HG03378 (cell line): ENCODE data around the gene CTSD.
"Not testable (repeated sequence)": the region's sequence is repeated elsewhere in the genome, so short reads cannot be mapped to it uniquely, and the experiment has no call there.

ENCODE experiments used
- ATAC-seq: cut with Tn5 transposase; IDR thresholded peaks from one replicate; pipeline ENCODE4 v1.9.1; 2021; ENCODE audit warnings: mild to moderate bottlenecking, moderate library complexity; ENCODE audit not compliant: unreplicated experiment

Gene CTSD

DNA sequence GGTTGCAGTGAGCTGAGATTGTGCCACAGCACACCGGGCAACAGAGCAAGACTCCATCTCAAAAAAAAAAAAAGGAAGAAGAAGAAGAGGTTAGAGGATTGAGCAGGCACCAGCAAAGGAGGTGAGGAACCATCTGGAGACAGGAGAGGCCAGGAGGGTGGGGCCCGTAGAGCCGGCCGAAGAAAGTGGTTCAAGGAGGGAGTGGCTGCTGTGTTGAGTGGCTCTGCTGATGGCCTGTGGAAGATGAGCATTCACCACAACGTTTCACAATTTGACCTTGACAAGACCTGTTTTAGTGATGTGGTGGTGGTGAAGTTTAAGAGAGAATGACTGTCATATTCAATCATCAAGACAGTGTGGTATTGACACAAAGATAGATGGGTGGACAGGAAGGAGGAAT, 6.8 kb upstream of the CTSD start:
- no peak for ATAC-seq

DNA sequence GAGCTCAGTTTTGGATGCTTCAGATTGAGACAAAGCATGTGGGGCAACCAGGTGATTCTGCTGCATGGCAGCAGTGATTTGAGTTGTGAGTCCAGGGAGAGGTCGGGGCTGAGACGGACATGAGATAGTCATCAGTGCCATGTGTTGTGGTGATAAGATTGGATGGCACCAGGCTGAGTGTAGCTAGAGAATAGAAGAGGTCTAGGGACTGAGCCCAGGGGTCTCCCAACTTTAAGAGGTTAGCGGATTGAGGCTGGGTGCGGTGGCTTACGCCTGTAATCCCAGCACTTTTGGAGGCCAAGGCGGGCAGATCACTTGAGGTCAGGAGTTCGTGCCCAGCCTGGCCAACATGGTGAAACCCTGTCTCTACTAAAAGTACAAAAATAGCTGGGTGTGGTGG, 6.3 kb upstream of the CTSD start:
- ATAC-seq: no peak

DNA sequence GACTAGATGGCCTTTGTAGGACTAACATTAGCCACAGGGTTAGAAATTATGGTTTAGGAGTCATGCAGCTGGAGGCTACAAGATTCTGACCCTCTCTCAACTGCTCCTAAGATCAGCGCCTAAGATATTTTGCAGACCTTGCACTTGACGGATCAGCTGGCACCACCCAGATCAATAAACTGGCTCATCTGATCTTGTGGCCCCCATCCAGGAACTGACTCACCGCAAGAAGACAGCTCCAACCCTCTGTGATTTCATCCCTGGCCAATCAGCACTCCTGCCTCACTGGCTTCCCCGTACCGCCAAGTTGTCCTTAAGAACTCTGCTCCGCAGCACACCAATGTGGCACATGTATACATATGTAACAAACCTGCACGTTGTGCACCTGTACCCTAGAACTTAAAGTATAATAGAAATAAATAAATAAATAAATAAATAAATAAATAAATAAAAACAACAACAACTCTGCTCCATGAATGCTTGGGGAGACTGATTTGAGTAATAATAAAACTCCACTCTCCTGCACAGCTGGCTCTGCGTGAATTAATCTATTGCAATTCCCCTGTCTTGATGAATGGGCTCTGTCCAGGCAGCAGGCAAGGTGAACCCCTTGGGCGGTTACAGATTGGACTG, 5.7 kb upstream of the CTSD start:
- not testable (repeated sequence) for ATAC-seq

DNA sequence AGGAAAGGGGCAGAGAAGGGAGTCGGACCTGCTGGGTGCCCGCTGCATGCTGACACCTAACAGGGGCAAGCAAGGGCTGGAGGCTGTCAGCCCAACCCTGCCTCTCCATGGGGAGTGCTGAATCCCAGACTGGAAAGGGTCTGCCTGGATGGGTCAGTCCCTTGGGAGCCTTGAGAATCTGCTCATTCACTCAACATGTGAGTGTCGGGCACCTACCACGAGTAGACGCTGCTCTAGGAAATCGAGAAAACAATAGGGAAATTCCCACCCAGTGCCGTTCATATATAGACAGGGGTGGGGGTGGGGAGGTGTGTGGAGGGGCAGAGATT, 4.4 kb upstream of the CTSD start:
- no peak for ATAC-seq

DNA sequence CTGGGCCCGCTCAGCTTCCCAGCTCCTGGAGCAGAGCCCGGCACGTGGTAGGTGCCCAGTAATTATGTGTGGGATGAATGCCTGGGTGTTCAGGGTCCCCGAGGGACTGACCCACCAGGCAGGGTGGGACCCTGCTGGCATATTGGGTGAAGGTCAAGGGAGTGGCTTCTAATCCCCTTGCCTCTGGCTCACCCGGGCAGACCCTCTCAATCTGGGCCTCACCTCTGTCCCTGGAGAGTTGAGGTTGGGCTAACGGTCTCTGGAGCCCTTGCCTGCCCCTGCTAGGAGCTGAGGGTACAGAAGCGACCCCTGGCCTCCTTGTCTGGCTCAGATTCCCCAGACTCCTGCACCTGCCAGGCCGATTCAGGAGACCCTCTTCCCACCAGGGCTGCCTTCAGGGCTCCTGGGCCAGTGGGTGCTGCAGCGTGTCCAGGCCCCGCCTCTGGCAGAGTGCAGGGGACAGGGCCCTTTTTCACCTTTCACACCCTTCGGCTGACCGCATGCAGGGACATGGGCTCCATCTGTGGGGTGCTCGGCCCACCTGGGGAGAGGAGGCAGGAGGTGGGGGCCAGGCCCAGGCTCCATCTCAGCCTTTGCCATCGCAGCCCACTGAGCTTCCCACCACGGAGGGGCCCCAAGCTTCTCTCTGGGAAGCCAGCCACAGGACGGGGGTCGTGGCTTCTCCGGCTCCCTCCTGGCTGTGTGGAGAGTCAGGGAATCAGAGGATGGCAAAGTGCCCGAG, 3.8 kb upstream of the CTSD start:
- ATAC-seq: no peak

DNA sequence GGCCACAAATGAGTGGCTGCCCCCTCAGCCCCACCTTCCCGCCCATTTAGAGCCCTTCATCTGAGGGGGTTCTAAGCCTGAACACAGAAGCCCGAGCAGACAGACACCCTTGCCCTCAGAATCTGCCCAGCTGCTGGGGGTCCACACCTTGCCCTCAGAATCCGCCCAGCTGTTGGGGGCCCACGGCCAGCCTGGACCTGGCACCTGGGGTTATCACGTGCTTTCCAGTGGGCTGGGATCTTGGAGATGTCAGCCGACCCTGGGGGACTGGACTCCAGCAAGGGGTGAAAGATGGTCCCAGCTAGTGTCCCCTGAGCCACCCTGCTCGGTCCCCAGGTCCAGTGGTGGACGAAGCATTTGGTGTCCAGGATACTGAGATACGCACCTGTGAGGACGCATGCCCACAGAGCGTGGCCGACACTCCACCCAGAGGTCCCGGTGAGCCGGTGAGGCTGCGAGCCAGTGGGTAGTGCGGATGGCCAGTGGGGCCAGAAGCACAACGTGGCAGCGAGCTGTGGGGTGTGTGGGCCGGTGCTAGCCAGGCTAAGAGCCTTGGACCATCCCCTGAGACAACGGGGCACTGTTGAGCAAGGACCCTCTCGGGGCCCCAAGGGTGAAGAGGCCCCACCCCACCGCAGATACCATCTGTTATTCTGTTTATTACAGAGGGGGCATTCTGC, 3.1 kb upstream of the CTSD start:
- ATAC-seq: no peak

DNA sequence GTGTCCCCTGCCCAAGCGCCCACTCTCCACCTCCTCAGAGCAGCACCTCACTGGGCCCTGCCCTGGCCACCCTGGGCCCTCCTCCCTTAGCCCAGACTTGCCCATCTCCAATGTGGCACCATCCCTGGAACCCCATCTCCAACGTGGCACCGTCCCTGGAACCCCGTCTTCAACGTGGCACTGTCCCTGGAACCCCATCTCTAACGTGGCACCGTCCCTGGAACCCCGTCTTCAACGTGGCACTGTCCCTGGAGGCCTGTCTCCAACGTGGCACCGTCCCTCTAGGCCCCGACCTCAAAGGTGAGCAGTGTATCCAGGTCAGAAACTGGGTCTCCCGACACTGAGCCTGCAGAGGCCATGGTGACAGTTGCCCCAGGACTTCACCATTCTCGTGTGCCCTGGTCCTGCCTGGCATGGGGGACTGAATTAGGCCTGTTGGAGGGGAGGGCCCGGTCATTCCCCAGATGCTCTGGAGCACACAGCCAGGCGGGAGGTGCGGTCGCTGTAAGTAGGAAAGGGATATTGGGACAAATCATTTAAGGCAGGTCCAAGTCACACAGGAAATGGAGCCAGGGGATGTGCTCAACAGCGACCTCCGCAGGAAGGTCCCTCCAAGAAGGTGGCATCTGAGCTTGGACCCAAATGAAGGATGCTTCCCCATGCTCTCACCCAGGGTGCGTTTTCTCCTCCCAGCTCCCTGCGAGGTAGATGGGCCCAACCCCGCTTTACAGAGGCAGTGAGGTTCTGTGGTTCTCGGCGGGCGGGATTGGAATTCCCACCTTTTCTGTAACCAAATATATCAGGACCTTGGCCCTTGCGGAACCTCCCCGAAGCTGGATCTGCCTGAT, 2.4 kb upstream of the CTSD start:
- ATAC-seq: no peak

DNA sequence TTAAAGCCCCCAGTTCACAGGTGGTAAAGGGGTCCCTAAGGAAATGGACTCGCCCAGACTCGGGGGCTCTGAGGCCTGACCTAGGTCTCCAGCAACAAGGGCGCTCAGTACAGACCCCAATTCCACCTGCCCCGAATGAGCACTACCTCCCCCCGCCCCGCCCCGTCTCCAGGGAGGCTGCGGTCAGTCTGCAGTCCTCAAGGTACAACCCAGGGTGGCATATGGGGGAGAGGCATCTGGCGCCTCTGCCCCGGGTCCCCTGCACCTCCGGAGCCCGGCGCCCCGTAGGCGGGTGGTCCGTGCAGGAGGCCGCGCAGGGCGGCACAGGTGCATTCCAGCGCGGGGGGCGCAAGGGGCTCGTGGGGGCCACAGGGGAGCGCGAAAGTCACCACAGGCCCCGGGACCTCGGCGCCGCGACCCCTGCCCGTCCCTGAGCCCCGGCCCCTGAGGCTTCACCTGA, 361 bp downstream of the CTSD start:
- no peak for ATAC-seq

DNA sequence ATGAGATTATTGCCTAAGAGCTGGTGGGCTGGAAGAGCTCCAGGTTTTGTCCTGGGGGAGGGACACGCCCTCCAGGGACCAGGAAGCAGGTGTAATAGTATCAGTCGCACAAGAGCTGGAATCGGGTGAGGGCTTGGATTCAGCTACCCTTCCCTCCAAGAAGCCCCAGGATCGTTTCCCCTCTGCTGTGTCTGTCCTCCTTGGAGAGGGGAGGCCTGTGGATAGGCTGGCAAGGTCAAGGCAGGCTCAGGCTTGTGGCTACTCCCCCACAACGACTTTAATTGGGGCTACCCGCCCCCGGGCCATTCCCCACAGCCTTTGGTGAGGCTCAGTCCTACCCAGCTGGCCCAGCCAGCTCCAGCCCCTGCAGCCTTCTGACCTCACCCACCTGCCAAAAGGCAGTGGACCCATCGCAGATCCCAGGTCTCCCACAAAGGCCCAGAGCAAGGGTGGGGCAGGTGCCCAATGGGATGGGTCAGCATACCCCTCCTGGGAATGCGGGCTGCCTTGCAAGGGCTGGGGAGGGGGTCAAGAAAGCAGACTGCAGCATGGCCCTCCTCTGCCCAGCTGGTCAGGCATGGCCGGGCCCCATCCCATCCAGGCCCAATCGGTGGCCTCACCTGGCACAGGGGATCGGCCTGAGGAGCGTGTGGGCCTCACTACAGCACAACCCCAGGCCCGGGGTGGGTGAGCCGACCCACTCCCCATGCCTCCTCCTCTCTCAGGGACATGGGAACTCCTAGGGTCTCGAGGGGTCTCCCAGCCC, 1.0 kb downstream of the CTSD start:
- ATAC-seq: no peak

DNA sequence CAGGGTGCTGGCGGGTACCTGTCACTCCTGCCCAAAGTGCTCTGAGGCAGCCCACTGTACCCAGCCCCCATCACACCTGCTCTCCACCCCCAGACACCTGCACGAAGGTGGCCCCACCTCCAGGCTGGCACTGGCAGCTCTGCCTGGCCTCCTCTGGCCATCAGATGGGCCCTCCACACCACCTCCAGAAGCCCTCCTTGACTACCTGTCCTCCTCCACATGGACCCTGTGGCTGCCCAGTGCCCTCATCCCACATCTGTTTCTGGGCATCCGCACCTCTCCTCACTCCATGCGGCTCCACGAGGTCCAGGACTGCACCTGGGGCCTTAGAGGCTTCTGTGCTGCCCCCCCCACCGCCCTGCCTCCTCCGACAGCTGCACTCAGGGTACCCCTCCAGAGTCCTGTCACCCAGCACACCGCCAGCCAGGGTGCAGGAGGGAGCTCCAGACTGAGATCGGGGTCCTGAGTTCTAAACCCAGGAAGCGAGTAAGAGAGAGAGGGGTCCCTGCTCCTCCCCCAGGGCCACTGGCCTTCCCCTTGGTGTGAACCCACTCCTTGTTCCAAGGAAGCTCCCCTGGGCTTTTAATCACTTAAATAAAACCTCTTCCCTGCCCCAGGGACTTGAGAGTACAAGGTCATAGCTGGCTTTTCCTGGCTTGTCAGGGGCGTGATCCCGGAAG, 1.7 kb downstream of the CTSD start:
- no peak for ATAC-seq

DNA sequence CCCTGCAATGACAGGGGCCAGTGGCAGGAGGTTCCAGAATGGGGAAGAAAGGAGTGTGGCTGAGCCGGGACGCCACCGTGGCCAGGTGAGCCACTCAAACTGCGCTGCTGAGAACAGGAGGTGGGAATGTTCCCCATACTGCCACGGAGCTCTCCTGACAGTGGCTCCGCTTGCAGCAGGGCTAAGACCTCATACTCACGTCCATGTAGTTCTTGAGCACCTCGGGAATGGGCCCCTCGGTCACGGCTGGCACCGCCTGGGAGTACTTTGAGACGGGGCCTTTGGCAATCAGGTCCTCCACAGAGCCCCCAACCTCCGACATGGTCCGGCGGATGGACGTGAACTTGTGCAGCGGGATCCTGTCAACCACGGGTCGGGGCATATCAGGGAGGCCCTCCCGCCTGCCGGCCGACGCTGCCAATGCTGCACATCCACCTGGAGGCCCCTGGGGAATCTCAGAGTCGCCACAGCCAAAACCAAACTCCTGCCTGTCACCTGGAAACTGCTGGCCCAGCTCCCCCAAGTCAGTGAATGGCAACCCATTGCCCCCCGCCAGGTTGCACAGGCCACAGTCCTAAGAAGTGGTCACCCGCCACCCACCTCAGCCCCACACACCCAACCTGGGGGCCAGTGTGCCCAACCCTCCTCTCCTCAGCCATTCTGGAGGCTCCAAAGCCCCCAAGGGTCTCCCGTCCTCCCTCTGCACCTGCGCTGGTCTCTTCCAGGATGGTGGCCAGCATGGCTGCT, 2.4 kb downstream of the CTSD start:
- ATAC-seq: no peak

DNA sequence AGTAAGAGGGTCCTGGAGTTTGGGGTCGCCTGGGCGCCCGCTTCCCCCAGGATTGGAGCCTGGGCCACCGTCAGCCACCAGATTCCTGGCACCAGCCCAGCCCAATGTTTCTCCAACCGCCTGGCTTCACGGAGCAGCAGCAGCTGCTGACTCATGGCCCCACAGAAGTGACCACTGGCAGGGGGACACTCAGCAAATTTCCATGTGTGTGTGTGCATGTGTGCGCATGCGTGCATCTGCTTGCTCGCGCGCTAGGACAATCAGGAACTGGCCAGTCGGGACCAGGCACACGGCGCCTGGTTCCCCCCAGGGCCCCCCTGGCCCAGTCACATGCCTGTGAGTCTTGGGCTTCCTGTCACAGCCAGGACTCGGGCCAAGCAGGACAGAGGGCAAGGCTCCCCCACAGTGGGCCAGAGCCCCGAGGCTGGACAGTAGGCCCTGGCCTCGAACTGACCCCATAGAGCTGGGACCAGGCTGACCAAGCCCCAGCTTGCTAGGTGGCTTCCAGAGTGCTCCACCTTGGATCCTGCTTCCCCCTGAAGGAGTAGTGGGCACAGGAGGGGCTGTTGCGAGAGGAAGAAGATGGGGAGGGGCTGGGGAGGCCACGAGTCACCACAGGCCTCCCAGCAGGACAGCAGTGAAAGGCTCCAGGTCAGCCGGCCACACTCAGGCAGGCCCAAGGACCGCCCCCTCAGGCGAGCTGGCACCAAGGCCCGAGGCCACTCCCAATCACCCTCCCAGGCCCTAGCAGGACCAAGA, 3.2 kb downstream of the CTSD start:
- no peak for ATAC-seq

DNA sequence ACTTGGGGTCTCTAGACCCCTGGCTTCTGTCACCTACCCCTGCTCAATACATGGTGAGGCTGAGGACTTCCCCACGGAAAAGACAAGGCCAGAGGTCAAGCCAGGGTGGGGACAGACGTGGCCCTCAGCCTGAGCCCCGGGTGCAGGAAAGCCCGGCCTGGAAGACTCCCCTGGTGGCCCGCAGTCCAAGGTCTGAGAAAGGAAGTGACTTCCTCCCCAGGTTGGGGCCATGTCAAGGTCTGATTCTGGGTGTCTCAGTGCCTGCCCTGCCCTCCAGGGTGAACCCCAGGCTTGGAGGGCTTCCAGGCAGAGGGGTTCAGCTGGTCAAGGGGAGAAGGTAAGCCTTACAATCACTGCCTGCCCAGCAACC, 3.9 kb downstream of the CTSD start:
- ATAC-seq: no peak

DNA sequence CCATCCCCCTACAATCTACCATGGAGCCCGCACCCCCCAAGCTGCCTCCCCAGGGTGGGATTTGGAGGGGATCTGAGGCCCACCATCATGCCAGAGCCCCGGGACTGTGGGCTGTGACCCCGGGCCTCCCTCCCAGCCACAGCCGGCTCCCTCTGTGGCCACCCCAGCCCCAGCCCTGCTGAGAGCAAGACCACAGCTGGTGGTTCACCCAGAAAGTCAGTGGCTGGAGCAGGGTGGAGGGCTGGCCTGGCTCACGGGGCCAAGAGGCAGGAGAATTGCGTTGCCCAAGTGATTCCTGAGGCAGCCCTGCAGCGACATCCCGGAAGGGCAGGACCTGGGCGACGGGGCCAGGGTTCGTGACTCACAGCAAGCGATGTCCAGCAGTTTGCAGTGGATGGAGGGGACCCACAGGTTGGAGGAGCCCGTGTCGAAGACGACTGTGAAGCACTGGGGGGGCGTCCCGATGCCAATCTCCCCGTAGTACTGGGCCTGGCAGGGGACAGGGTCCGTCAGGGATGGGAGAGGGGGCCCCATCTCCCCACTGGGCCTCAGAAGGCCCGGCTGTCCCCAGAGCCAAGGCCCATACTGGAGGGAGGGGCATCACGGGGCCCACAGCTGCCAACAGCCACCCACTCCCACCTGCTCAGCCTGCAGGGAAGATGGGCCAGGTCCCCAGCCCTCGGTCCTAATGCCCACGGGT, 4.4 kb downstream of the CTSD start:
- no peak for ATAC-seq

DNA sequence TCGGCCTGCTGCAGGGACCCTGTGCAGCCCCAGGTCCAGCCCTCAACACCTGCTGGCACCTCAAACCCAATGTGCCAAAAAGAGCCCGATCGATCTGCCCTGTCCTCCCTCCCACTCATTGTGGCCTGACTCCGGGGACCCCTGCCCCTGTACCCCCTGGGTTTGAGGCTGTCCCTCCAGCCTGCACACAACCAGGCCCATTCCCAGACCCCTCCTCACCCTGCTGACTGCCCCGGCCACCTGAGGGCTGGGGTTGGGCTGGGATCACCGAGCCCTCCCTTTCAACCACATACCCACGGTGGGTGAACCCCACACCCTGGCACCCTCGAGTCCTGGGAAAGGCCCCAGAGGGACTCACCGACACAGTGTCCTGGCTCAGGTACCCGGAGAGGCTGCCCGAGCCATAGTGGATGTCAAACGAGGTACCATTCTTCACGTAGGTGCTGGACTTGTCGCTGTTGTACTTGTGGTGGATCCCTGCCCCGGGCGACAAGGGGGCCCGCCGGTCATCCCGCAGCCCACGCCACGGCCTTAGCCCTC, 5.0 kb downstream of the CTSD start:
- ATAC-seq: no peak

DNA sequence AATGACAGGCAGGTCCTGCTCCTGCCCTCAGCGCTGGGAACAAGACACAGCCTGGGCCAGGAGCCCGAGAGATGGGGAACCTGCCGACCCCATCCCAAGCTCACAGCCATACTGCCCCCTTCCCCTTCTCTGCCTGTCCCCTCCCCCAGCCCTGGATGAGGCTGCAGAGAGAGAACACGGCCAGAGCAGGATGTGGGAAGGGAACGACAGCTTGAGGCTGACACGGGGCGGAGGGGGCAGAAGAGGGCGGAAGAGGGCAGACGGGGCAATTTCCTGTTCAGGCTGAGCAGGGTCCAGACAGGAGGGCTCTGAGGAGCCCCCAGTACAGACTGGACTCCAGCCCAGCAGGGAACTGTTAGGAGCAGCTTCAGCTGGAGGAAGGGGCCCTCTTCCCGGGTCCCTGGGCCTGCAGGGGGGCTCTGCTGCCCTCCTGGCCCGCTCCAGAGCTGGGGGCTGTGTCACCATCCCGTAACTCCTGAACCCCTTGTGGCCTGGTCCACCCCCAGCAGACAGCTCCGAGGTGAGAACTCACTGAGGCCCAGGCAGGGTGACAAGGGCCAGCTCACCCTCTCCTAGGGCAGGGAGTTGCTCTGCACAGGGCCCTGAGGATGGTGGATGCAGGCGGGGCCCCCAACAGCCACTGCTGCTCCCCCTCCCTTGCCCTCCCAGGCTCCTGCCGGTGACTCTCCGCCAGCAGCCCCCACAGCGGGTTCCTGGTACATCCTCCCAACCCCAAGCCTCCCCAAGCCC, 5.7 kb downstream of the CTSD start:
- no peak for ATAC-seq
